ENCODE data around the gene MEI1. TPM values are rescaled to one million over a fixed set of nuclear protein-coding genes. Genes with fewer than 3 reads are reported as not detected.

MEI1 gene
- total RNA-seq, 3 donors from 2014 or later: 13.4 to 21.6 (median 17.1) TPM

DNA sequence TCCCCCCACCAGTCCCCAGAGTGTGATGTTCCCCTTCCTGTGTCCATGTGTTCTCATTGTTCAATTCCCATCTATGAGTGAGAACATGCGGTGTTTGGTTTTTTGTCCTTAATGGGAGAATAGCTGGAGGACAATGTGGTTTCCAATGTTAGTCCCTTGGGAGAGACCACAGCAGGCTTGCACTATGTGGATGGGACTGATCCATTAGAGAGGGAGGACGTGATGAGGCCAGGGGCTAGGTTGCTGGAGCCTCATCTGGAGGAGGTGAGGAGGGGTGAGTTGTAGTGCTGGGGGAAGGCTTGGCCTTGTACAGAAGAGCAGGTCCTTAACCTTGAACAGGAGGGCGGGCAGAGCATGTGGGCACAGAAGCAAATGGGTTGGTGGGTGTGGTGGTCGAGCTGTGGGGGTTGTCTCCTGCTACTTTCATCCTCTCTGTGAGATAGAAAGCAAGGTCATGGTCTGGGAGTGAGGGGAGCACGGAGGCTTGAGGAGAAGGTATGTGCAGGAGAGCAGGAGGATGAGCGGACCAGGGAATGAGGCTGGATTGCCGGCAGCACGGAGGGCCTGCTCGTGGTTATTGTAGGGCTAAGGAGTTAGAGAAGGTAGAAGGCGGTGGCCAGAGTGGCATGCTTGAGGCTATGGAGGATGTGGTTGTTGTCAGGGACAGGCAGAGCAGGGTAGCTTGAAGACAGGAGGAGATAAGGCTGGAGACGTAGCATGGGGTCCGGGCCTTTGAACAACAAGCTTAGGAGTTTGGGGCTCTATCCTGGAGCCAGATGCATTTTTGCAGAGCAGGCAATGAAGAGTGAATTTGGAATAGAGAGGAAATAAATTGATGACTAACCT is 122.4 kb downstream of the MEI1 start:
- no peak for ATAC-seq
- H3K4me1 Mint-ChIP-seq (ENCODE audit: low read depth): peaks cover 31% of the 10 kb centered on the region

DNA sequence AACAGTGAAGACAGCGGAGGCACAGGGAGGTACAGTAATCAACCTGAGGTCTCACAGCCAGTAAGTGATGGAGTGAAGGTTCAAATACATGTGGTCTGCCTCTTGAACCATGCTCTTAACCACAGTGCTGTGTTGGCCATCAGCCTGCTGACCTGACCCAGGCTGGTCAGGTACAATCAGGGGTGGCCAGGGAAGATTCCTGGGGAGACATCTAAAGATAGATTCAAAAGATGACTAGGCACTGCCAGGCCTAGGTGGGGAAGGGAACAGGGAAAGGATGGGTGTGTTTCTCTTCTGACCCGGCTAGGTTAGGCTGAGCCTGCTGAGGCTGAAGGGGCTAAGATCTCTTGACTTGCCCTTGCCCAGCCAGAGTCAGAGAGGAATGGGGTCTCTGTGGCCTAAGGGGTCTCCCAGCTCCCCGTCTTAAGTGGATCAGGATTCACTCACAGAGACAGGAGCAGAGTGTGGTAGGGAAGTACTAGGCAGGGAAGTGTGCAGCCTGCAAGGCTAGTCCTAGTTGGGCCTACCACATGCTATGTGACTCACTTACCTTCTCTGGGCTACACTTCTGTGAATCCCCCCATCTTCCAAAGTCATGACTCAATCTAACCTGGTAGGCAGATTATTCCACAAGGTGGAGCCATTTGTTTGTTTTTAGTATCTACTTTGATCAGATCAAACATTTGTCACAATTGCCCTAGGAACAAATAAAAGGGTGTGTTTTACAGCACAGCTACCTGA is 123.2 kb downstream of the MEI1 start:
- Mint-ChIP-seq H3K9me3 (no peaks in the 10 kb centered on the region), H3K36me3 (ENCODE audit: insufficient read depth) (peaks cover 20% of the 10 kb centered on the region), H3K27me3 (ENCODE audit: low read depth) (no peaks in the 10 kb centered on the region), H3K4me3 (no peak overlapping the region), H3K4me1 (ENCODE audit: low read depth) (peaks cover 31% of the 10 kb centered on the region)
- DNase-seq (peak; percentile 38), ATAC-seq (peak; percentile 99)

More for the DNA sequence above, 122.4 kb downstream of the MEI1 start:
- no peak for DNase-seq
- H3K4me3 Mint-ChIP-seq: no peak overlapping the region
- peaks cover 20% of the 10 kb centered on the region for H3K36me3 Mint-ChIP-seq (ENCODE audit: insufficient read depth)
- no peaks in the 10 kb centered on the region for H3K27me3 Mint-ChIP-seq (ENCODE audit: low read depth)
- no peaks in the 10 kb centered on the region for H3K9me3 Mint-ChIP-seq

DNA sequence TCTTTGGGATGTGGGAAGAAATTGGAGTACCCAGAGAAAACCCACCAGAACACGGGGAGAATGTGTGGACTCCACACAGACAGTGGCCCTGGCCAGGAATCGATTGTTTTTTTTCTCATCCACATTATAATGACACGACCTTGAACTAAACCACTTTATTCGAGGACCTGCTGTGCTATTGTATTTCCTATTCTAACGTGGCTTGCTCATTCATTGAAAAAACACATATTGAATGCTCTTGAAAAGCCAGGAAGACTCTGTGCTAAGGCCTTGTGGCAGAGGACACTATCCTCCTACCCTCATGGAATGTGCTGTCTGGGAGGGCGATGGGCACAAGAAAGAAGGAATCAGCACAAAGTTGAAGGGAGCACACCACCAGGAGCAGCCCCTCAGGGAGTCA is 124.5 kb downstream of the MEI1 start:
- ATAC-seq: no peak
- DNase-seq: no peak
- peaks cover 20% of the 10 kb centered on the region for H3K36me3 Mint-ChIP-seq (ENCODE audit: insufficient read depth)

DNA sequence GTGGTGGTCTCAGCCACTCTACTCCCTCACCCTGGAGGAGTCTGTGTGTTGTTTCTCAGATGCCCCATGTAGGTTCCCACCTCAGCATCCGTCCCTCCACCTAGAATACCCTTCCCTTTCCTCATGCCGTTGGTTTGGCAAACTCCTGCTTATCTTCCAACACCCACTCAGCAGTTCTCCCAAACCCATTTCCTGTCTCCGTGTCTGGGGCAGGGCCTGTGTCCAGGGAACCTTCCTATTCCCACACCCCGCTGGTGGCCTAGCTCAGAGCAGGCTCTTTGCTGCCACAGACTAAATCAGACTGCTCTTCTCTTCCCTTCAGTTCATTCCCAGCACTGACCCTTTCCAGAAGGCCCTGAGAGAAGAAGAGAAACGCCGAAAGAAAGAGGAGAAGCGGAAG is 126.1 kb downstream of the MEI1 start:
- no peak for DNase-seq
- Mint-ChIP-seq H3K27me3 (ENCODE audit: low read depth) (no peaks in the 10 kb centered on the region), H3K9me3 (no peaks in the 10 kb centered on the region), H3K4me1 (ENCODE audit: low read depth) (peaks cover 38% of the 10 kb centered on the region), H3K36me3 (ENCODE audit: insufficient read depth) (peaks cover 17% of the 10 kb centered on the region), H3K4me3 (no peak overlapping the region)
- no peak for ATAC-seq

More for the DNA sequence above, 124.5 kb downstream of the MEI1 start:
- peaks cover 36% of the 10 kb centered on the region for H3K4me1 Mint-ChIP-seq (ENCODE audit: low read depth)
- no peaks in the 10 kb centered on the region for H3K27me3 Mint-ChIP-seq (ENCODE audit: low read depth)
- H3K4me3 Mint-ChIP-seq: no peak overlapping the region
- H3K9me3 Mint-ChIP-seq: no peaks in the 10 kb centered on the region

DNA sequence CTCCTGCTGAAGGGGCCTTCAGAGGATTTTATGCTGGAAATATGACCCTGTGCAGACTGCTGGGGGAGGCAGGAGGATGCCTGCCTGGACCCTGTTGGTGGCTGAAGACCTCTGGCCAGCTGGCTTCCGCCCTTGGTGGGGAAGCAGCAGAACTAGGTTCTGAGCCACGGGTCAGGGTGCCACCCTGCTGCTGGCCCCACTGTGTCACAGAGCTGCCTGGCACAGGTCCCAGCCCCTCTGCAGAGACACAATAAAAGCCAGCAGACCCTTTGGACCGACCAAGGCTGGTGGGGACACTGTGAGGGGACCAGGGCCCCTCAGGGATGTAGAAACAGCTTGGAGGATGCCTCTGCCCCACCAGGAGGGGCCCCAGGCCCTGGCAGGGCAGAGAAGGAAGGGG is 126.7 kb downstream of the MEI1 start:
- no peak overlapping the region for H3K4me3 Mint-ChIP-seq
- no peak for ATAC-seq
- H3K4me1 Mint-ChIP-seq (ENCODE audit: low read depth): peaks cover 39% of the 10 kb centered on the region
- DNase-seq: no peak
- no peaks in the 10 kb centered on the region for H3K9me3 Mint-ChIP-seq
- peaks cover 11% of the 10 kb centered on the region for H3K36me3 Mint-ChIP-seq (ENCODE audit: insufficient read depth)
- no peaks in the 10 kb centered on the region for H3K27me3 Mint-ChIP-seq (ENCODE audit: low read depth)

DNA sequence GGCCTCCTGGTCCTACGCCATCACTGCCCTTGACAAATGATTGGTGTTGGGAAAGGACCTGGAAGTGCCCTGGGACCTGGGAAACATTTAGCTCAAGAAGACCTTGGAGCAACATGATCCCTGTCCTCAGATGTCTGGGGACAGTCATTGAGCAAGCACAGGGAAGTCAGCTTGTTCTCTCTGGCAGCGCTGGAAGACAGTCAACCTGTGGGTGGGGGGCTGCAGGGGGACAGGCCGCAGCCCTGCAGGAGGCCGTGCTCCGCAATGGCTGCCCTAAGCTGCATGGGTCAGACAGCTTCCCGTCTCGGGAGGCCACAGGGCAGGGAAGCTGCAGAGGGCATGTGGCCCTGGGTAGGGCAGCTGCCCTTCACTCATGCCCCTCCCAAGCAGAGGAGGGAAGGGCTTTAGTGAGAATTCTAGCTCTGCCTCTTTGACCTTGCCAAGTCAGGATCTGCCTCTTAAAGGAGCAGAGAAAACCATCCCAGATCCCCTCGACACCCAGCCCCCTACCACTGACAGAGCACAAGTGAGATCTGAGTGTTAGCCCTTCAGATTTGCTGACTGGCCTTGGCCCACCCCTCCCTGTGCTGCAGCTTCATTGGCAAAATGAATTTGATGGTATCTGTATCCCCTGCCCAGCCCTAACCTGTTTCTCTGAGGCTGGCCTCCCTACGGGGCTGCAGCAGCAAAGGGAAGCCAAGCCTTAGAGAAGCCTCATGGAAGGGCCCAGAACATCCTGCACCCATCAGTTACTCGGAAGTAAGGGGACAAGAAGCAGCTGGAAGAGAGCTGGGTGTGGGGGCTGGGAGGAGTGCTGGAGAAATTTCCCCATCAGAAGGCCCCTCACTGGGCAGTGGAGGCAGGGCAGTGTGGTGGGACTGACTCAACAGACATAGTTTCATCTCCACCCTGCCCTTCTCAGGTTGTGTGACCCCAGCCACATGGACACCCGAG is 127.4 kb downstream of the MEI1 start:
- ATAC-seq: no peak
- H3K9me3 Mint-ChIP-seq: no peaks in the 10 kb centered on the region
- H3K36me3 Mint-ChIP-seq (ENCODE audit: insufficient read depth): peaks cover 11% of the 10 kb centered on the region
- no peak overlapping the region for H3K4me3 Mint-ChIP-seq
- DNase-seq: no peak
- no peaks in the 10 kb centered on the region for H3K27me3 Mint-ChIP-seq (ENCODE audit: low read depth)
- H3K4me1 Mint-ChIP-seq (ENCODE audit: low read depth): peaks cover 42% of the 10 kb centered on the region

DNA sequence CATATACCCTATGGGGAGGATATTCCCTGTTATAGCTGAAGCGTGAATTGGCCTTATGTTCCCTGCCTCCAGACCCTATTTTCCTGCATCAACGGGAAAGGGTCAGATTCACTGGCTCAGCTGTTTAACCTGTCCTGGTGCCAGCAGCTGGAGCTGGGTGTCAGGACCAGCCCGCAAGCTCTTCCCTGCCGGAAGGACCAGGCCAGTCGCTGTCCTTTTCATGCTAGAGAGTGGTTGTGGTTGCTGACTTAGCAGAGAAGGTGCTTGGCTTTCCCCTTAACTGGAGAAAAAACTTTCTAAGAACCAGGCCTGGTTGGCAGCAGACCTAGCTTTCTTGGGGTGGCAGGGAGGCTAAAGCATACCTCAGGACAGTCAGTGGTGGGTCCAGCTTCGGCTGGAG is 128.4 kb downstream of the MEI1 start:
- peaks cover 42% of the 10 kb centered on the region for H3K4me1 Mint-ChIP-seq (ENCODE audit: low read depth)

DNA sequence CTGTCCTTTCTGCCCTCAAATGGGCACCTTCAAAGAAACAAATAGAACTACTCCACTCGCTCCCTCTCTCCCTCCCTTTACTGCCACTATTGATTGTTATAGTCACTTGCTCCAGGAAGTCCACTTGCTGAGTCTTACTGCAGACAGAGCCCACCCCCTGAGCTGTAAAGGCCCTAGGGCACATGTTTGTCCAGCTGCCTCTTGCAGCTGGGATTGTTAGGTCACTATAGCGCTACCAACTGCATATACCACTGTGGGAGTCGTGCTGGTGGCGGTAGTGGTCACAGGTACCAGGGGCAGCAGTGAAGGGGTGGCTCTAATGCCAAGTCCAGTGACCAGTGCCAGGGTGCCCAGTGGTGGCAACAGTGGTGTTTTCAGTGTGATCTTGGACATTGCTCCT is 129.2 kb downstream of the MEI1 start:
- peaks cover 36% of the 10 kb centered on the region for H3K4me1 Mint-ChIP-seq (ENCODE audit: low read depth)
- DNase-seq (no peak), ATAC-seq (no peak)
- no peaks in the 10 kb centered on the region for H3K27me3 Mint-ChIP-seq (ENCODE audit: low read depth)
- no peak overlapping the region for H3K4me3 Mint-ChIP-seq
- H3K36me3 Mint-ChIP-seq (ENCODE audit: insufficient read depth): peaks cover 10% of the 10 kb centered on the region
- no peaks in the 10 kb centered on the region for H3K9me3 Mint-ChIP-seq

More for the DNA sequence above, 128.4 kb downstream of the MEI1 start:
- ATAC-seq (no peak), DNase-seq (no peak)
- Mint-ChIP-seq H3K4me3 (no peak overlapping the region), H3K9me3 (no peaks in the 10 kb centered on the region), H3K27me3 (ENCODE audit: low read depth) (no peaks in the 10 kb centered on the region), H3K36me3 (ENCODE audit: insufficient read depth) (peaks cover 11% of the 10 kb centered on the region)

DNA sequence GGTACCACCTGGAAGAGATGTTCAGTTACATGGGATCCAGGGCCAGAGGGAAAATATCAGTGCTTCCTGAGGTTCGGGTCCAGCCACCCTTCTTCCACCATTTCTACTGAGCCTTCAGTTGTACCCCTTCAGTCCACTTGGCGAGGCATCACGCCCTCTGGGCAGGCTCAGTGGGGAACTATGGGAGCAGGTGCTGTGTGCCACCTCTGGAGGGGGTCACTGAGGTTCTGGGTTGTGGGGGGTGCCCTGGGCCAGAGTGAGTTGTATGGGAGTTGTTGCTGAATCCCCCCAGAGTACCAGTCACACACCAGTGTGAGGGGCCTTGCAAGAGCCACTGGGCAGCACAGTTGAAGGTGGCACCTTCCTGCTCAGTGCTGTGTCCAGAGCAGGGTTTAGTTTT is 130.9 kb downstream of the MEI1 start:
- no peaks in the 10 kb centered on the region for H3K27me3 Mint-ChIP-seq (ENCODE audit: low read depth)
- peaks cover 39% of the 10 kb centered on the region for H3K4me1 Mint-ChIP-seq (ENCODE audit: low read depth)
- DNase-seq: no peak

DNA sequence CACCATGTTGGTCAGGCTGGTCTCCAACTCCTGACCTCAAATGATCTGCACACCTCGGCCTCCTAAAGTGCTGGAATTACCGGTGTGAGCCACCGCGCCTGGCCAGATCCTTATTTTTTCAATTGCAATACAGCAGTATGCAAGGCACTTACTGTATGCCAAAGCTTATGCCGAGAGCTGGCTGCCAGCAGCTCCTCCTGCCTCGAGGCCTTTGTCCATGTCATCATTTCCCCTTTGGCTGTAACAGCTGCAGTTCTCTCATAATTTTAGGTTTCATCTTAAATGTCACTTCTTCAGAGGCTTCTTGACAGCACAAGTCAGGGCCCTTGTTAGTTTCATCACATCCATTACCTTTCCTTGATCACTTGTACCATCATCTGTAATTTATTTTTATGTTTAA is 132.1 kb downstream of the MEI1 start:
- peaks cover 17% of the 10 kb centered on the region for H3K36me3 Mint-ChIP-seq (ENCODE audit: insufficient read depth)
- no peaks in the 10 kb centered on the region for H3K27me3 Mint-ChIP-seq (ENCODE audit: low read depth)
- H3K9me3 Mint-ChIP-seq: no peaks in the 10 kb centered on the region
- H3K4me1 Mint-ChIP-seq (ENCODE audit: low read depth): peaks cover 42% of the 10 kb centered on the region
- H3K4me3 Mint-ChIP-seq: peak overlapping the region; percentile 97
- DNase-seq (no peak), ATAC-seq (no peak)

More for the DNA sequence above, 130.9 kb downstream of the MEI1 start:
- Mint-ChIP-seq H3K4me3 (no peak overlapping the region), H3K36me3 (ENCODE audit: insufficient read depth) (peaks cover 13% of the 10 kb centered on the region), H3K9me3 (no peaks in the 10 kb centered on the region)
- ATAC-seq: no peak

DNA sequence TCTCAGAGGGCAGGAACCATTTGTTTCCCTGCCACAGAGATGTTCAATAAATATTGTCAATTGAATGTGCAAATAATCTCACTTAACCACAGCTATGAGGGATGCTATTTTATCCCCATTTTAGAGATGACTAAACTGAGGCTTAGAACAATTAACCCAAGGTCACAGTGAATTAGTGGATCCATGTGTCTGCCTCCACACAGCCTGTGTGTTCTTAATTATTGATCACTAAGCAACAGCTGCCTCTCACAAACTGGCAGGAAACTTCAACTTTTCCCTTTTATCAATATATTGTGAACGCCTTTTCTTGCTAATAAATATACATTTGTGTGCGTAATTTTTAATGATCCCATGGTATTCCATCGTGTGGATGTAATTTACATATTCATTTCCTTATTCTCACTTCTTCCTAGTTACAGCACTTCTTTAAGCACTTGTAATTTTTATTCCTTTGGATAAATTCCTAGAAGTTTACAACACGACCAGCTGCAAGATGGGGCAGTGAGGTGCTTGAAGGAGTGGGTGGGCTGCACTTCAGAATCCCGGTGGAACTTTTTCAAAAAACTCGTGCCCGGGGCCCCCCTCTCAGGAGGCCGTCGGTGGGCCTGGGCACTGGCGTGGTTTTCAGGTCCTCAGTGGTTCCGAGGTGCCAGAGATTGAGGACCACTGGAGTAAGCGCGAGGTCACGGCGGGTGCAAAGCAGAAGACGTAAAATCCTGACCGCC is 132.7 kb downstream of the MEI1 start:
- H3K9me3 Mint-ChIP-seq: no peaks in the 10 kb centered on the region
- H3K4me3 Mint-ChIP-seq: peak overlapping the region; percentile 97
- no peaks in the 10 kb centered on the region for H3K27me3 Mint-ChIP-seq (ENCODE audit: low read depth)
- ATAC-seq (no peak), DNase-seq (no peak)
- peaks cover 48% of the 10 kb centered on the region for H3K4me1 Mint-ChIP-seq (ENCODE audit: low read depth)
- H3K36me3 Mint-ChIP-seq (ENCODE audit: insufficient read depth): peaks cover 23% of the 10 kb centered on the region

DNA sequence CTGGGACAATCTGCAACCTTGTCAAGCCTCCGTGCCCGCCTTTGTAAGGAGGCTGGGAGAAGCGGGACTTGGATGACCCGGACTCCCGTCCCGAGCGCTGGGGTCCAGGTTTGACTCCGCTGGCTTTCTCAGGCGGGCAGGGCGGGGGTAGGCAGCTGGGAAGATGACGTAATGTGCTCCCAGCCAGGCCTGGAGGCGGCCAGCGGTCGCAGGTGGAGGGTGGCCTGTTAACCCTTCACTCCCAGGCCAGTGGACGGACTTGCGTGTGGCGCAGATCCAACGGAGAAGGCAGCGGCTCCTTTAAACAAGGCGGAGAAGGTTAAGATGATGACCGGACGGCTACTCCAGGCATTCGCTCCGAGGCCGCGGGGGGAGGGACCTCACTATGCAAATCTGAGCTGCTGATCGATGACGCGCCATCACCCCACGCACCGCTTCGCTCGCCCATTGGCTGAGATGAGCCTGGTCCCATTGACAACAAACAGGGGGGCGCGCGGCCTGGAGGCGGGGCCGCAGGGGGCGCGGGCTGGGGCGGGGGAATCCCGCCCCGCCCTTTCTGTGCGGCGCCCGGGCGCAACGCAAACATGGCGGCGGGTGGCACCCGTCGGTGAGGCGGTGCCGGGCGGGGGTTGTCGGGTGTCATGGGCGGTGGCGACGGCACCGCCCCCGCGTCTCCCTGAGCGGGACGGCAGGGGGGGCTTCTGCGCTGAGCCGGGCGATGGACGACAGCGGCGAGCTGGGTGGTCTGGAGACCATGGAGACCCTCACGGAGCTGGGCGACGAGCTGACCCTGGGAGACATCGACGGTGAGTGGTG is 133.5 kb downstream of the MEI1 start, which contains the start of gene SREBF2:
TSS of gene SREBF2 (plus strand) at position 553 of the 816 bp plus-strand sequence. CDS start at position 719, 166 bp downstream.
- peaks cover 48% of the 10 kb centered on the region for H3K4me1 Mint-ChIP-seq (ENCODE audit: low read depth)
- peak; percentile 90 to 92 for ATAC-seq
- peak within 1 kb of the TSS; percentile 97 for H3K4me3 Mint-ChIP-seq
- DNase-seq: peak; percentile 99
- peaks cover 23% of the 10 kb centered on the region for H3K36me3 Mint-ChIP-seq (ENCODE audit: insufficient read depth)
- no peaks in the 10 kb centered on the region for H3K27me3 Mint-ChIP-seq (ENCODE audit: low read depth)
- H3K9me3 Mint-ChIP-seq: no peaks in the 10 kb centered on the region

Data from activated T-cell treated with anti-CD3 and anti-CD28 coated beads, Interleukin-2, amount 50 U/mL, for 4 hours (primary cell).